Measurements from ENCODE around the gene DLK1.

Gene DLK1

GRCh38 chr14:100698066-100698465, 28.6 kb upstream of the DLK1 start:
- DNase-seq: no peak
- in situ Hi-C loops (cut with HindIII; ENCODE audit: low pct_ligation_motif_present, low sequenced_read_pairs): no loop called here
- Histone ChIP-seq H3K27me3 (replicated peaks) (no peaks in the 10 kb centered on the region), H3K36me3 (replicated peaks) (no peaks in the 10 kb centered on the region), H3K4me3 (ENCODE audit: low read depth, low read length) (no peak overlapping the region), H3K27ac (no peak overlapping the region)
- no peak for TF ChIP-seq CTCF (IDR thresholded peaks at IDR 0.05; ENCODE audit: low read depth, low read length, missing control alignments)

GRCh38 chr14:100698666-100699448, 27.8 kb upstream of the DLK1 start:
- no peaks in the 10 kb centered on the region for H3K36me3 ChIP-seq (replicated peaks)
- no peaks in the 10 kb centered on the region for H3K27me3 ChIP-seq (replicated peaks)
- TF ChIP-seq CTCF (IDR thresholded peaks at IDR 0.05; ENCODE audit: low read depth, low read length, missing control alignments): no peak
- in situ Hi-C loops (cut with HindIII; ENCODE audit: low pct_ligation_motif_present, low sequenced_read_pairs): no loop called here
- no peak for DNase-seq
- no peak overlapping the region for H3K4me3 ChIP-seq (ENCODE audit: low read depth, low read length)
- no peak overlapping the region for H3K27ac ChIP-seq

- no peaks in the 10 kb centered on the region for H3K36me3 ChIP-seq (replicated peaks)
- no peaks in the 10 kb centered on the region for H3K27me3 ChIP-seq (replicated peaks)
- in situ Hi-C loops (cut with HindIII; ENCODE audit: low pct_ligation_motif_present, low sequenced_read_pairs): no loop called here
- no peak for TF ChIP-seq CTCF (IDR thresholded peaks at IDR 0.05; ENCODE audit: low read depth, low read length, missing control alignments)
- no peak for DNase-seq
- no peak overlapping the region for H3K27ac ChIP-seq
- no peak overlapping the region for H3K4me3 ChIP-seq (ENCODE audit: low read depth, low read length)
These were observed 25.4 kb upstream of the DLK1 start for GRCh38 chr14:100701314-100701713.

GRCh38 chr14:100702590-100702989, 24.1 kb upstream of the DLK1 start:
- no peaks in the 10 kb centered on the region for H3K36me3 ChIP-seq (replicated peaks)
- in situ Hi-C loops (cut with HindIII; ENCODE audit: low pct_ligation_motif_present, low sequenced_read_pairs): no loop called here
- no peaks in the 10 kb centered on the region for H3K27me3 ChIP-seq (replicated peaks)
- no peak overlapping the region for H3K27ac ChIP-seq
- TF ChIP-seq CTCF (IDR thresholded peaks at IDR 0.05; ENCODE audit: low read depth, low read length, missing control alignments): no peak
- no peak overlapping the region for H3K4me3 ChIP-seq (ENCODE audit: low read depth, low read length)
- DNase-seq: no peak

- in situ Hi-C loops (cut with HindIII; ENCODE audit: low pct_ligation_motif_present, low sequenced_read_pairs): no loop called here
- Histone ChIP-seq H3K27me3 (replicated peaks) (no peaks in the 10 kb centered on the region), H3K36me3 (replicated peaks) (no peaks in the 10 kb centered on the region), H3K27ac (no peak overlapping the region), H3K4me3 (ENCODE audit: low read depth, low read length) (no peak overlapping the region)
- DNase-seq: no peak
- no peak for TF ChIP-seq CTCF (IDR thresholded peaks at IDR 0.05; ENCODE audit: low read depth, low read length, missing control alignments)
These were observed 23.1 kb upstream of the DLK1 start for GRCh38 chr14:100703386-100704220.
